Measurements from ENCODE around the gene OR52B6.

OR52B6 gene

DNA sequence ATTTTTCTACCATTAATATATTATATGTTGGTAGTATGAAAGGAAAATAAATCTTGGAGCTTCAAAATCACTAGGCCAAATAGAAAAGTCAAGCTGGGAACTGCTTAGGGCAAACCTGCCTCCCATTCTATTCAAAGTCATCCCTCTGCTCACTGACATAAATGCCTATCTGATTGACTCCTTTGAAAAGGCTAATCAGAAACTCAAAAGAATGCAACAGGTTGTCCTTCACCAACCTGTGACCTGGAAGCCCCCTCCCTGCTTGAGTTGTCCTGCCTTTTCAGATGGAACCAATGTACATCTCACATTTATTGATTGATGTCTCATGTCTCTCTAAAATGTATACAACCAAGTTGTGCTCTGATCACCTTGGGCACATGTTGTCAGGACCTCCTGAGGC, 40.9 kb downstream of the OR52B6 start:
- DNase-seq (ENCODE audit: low read depth, low spot score): no peak
- Histone ChIP-seq H3K27ac (no peak overlapping the region), H3K9me3 (ENCODE audit: low read depth, low read length) (no peaks in the 10 kb centered on the region), H3K9ac (ENCODE audit: insufficient read length) (no peak overlapping the region), H3K4me3 (no peak overlapping the region), H3K36me3 (ENCODE audit: insufficient read depth, low read length) (no peaks in the 10 kb centered on the region)
- TF ChIP-seq POLR2AphosphoS5 (IDR thresholded peaks at IDR 0.05; ENCODE audit: borderline replicate concordance, low read depth, low read length) (no peak), EZH2 (IDR thresholded peaks at IDR 0.05) (no peak), FOXP2 (optimal IDR thresholded peaks at IDR 0.05; ENCODE audit: control extremely low read depth, extremely low read length, insufficient read depth) (no peak)

DNA sequence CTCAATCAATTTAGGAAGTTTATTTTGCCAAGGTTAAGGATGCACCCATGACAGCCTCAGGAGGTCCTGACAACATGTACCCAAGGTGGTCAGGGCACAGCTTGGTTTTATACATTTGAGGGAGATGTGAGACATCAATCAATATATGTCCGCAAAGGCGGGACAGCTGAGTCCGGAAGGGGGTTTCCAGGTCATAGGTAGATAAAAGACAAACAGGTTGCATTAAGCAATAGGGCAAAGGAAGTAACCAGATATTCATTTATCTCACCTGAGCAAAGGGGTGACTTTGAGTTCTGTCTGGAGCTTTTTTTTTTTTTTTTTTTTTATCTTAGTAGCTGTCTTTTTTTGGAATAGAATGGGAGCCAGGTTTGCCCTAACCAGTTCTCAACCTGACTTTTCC, 42.1 kb downstream of the OR52B6 start:
- TF ChIP-seq POLR2AphosphoS5 (IDR thresholded peaks at IDR 0.05; ENCODE audit: borderline replicate concordance, low read depth, low read length): no peak
- no peak for TF ChIP-seq EZH2 (IDR thresholded peaks at IDR 0.05)
- TF ChIP-seq FOXP2 (optimal IDR thresholded peaks at IDR 0.05; ENCODE audit: control extremely low read depth, extremely low read length, insufficient read depth): no peak

DNA sequence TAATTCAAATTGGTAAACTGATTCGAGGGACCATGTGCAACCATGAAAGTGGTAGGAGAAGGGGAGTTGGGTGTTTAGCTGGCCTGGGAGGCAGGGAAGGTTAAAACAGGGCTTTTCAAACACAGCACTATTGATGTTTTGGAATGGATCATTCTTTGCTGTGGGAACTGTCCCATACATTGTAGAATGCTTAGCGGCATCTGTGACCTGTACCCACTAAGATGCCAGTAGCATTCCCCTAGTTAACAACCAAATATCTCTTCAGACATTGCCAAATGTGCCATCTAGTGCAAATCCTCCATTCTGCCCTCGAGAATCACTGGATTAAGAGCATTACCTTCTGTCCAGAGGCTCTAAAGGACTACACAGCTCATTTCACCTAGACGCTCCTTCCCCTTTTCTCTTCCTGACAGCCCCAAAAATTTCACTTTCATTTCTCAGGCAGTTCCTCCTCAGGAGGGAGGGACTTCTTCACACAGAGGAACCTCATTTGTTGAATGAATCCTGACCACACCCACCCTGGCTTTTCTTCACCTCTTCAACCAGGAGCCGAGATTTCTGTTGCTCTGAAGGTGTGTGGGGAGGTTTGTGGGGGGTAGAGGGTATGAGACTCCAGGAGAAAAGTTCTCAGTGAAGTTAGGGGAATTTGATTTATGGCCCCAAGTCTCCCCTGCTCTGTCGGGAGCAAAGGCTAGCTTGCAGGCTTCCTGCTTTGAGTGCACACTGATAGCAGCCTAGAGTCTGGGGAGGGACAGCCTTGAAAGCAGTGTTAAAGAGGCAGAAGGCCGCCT, 44.0 kb downstream of the OR52B6 start, which contains the start of gene TRIM34:
TRIM34 (plus strand) TSS at position 513 of the 791 bp plus-strand sequence. CDS start 7,331 bp downstream, outside the sequence.
- peak within 1 kb of the TSS; percentile 25 for H3K9ac ChIP-seq (ENCODE audit: insufficient read length)
- H3K27ac ChIP-seq: no peak within 1 kb of the TSS
- TF ChIP-seq EZH2 (IDR thresholded peaks at IDR 0.05) (no peak), POLR2AphosphoS5 (IDR thresholded peaks at IDR 0.05; ENCODE audit: borderline replicate concordance, low read depth, low read length) (no peak), FOXP2 (optimal IDR thresholded peaks at IDR 0.05; ENCODE audit: control extremely low read depth, extremely low read length, insufficient read depth) (no peak)
- peak within 1 kb of the TSS; percentile 68 for H3K4me3 ChIP-seq
- no peaks in the 10 kb centered on the region for H3K36me3 ChIP-seq (ENCODE audit: insufficient read depth, low read length)
- no peak for DNase-seq (ENCODE audit: low read depth, low spot score)
- H3K9me3 ChIP-seq (ENCODE audit: low read depth, low read length): no peaks in the 10 kb centered on the region

More for the DNA sequence above, 42.1 kb downstream of the OR52B6 start:
- Histone ChIP-seq H3K36me3 (ENCODE audit: insufficient read depth, low read length) (no peaks in the 10 kb centered on the region), H3K9me3 (ENCODE audit: low read depth, low read length) (no peaks in the 10 kb centered on the region), H3K4me3 (no peak overlapping the region), H3K9ac (ENCODE audit: insufficient read length) (no peak overlapping the region), H3K27ac (no peak overlapping the region)
- no peak for DNase-seq (ENCODE audit: low read depth, low spot score)

DNA sequence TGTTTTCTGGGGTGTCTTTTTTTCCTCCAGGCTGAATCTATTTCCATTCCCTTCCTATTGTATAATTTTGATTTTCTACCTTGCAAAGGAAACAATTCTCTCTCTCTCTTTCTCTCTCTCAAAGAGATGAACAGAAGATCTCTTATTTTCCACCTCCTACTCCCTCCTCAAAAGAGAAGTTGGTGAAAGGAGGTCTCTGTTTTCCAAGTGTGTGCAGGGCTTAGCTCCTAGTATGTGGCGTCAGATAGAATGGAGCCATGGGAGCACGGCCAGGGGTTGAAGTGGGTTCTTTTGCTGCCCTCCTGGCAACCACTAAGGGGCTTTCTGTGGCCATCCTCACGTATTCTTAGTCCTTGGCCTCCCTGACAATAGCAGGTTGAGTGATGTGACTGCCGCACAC, 44.6 kb downstream of the OR52B6 start:
- H3K9ac ChIP-seq (ENCODE audit: insufficient read length): no peak overlapping the region
- no peak overlapping the region; the same call in 1 of the 2 replicates for H3K4me3 ChIP-seq
- no peak overlapping the region for H3K27ac ChIP-seq
- no peaks in the 10 kb centered on the region for H3K9me3 ChIP-seq (ENCODE audit: low read depth, low read length)
- TF ChIP-seq EZH2 (IDR thresholded peaks at IDR 0.05) (no peak), POLR2AphosphoS5 (IDR thresholded peaks at IDR 0.05; ENCODE audit: borderline replicate concordance, low read depth, low read length) (no peak), FOXP2 (optimal IDR thresholded peaks at IDR 0.05; ENCODE audit: control extremely low read depth, extremely low read length, insufficient read depth) (no peak)
- DNase-seq (ENCODE audit: low read depth, low spot score): no peak
- no peaks in the 10 kb centered on the region for H3K36me3 ChIP-seq (ENCODE audit: insufficient read depth, low read length)

DNA sequence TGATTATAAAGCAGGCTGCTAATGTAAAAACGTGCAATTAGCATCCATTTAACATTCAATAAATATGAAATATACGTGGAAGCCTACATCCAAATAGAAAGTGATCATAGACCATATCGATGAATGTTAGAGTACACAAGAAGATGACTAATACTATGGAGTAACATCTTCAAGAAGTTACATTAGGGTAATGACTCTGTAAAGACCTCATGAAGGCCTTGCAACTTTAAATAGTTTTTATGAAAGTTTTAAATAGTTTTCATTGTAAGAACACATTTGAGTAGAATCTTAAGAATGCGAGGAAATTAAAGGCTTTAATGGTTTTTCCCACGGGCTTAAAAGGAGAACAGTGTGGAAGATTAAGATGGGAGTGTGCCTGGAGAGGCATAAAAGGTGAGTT, 45.5 kb downstream of the OR52B6 start:
- no peak for TF ChIP-seq EZH2 (IDR thresholded peaks at IDR 0.05)
- no peak for TF ChIP-seq FOXP2 (optimal IDR thresholded peaks at IDR 0.05; ENCODE audit: control extremely low read depth, extremely low read length, insufficient read depth)
- TF ChIP-seq POLR2AphosphoS5 (IDR thresholded peaks at IDR 0.05; ENCODE audit: borderline replicate concordance, low read depth, low read length): no peak
- H3K36me3 ChIP-seq (ENCODE audit: insufficient read depth, low read length): no peaks in the 10 kb centered on the region
- H3K9ac ChIP-seq (ENCODE audit: insufficient read length): no peak overlapping the region
- H3K27ac ChIP-seq: no peak overlapping the region
- no peak overlapping the region for H3K4me3 ChIP-seq
- DNase-seq (ENCODE audit: low read depth, low spot score): no peak
- H3K9me3 ChIP-seq (ENCODE audit: low read depth, low read length): no peaks in the 10 kb centered on the region

DNA sequence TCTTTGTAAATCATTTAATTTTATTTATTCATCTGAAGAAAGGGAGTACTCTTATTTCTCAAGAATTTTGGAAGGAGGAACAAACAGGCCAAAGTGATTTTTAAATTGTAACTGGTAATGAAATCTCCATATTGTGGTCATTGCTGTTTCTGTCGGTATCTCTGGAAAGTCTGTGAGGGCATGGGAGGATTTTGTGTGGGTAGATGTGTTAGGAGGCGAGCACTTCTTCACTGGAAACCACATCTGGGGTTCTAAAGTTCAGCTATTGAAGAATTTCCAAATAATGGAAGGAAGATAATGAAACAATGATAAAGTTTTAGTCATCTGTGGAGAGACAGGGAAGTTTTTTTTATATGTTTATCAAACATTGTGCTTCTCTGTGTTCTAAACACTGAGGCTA, 50.7 kb downstream of the OR52B6 start:
- H3K9ac ChIP-seq (ENCODE audit: insufficient read length): no peak overlapping the region
- TF ChIP-seq FOXP2 (optimal IDR thresholded peaks at IDR 0.05; ENCODE audit: control extremely low read depth, extremely low read length, insufficient read depth) (no peak), POLR2AphosphoS5 (IDR thresholded peaks at IDR 0.05; ENCODE audit: borderline replicate concordance, low read depth, low read length) (no peak), EZH2 (IDR thresholded peaks at IDR 0.05) (no peak)
- H3K9me3 ChIP-seq (ENCODE audit: low read depth, low read length): no peaks in the 10 kb centered on the region
- no peak overlapping the region for H3K4me3 ChIP-seq
- no peak for DNase-seq (ENCODE audit: low read depth, low spot score)
- H3K36me3 ChIP-seq (ENCODE audit: insufficient read depth, low read length): no peaks in the 10 kb centered on the region
- no peak overlapping the region for H3K27ac ChIP-seq

All from SK-N-MC (cell line).